ENCODE measurements around the gene CCNK. TPM values are rescaled to one million over a fixed set of nuclear protein-coding genes. Genes with fewer than 3 reads are reported as not detected.

The CCNK gene
- total and polyA plus RNA-seq, 12 donors, result 10.9 to 41.0 (median 30.3) TPM

- Histone ChIP-seq H3K27ac (peak overlapping the region in 9 of 10 donors; percentile 89 to 97 (median 90)), H3K4me3 (peak overlapping the region; percentile 68 to 94 (median 84)), H3K9me3 (no peaks in the 10 kb centered on the region), H3K4me1 (peaks cover 0 to 77% (median 54%) of the 10 kb centered on the region in 9 donors), H3K36me3 (no peaks in the 10 kb centered on the region), H3K27me3 (no peaks in the 10 kb centered on the region)
- no peak for DNase-seq
- intact Hi-C loops (cut with DNase I), result no loop called here
- peak in 1 of 9 donors; percentile 34 for TF ChIP-seq CTCF (IDR thresholded peaks at IDR 0.05)
- ATAC-seq, result no peak
- 10 to 11% methylated on average over 18 of the region's 18 CpGs for WGBS, 2 donors
Measured at GRCh38 chr14:99479160-99479905, 1.9 kb upstream of the CCNK start.

- 1% methylated on average over 112 to 122 of the region's 122 CpGs for WGBS, 2 donors
- Histone ChIP-seq H3K27me3 (no peaks in the 10 kb centered on the region), H3K4me1 (peaks cover 0 to 75% (median 47%) of the 10 kb centered on the region in 9 donors), H3K27ac (peak within 1 kb of the TSS; percentile 75 to 97 (median 91)), H3K4me3 (peak within 1 kb of the TSS; percentile 72 to 94 (median 90)), H3K9me3 (no peaks in the 10 kb centered on the region), H3K36me3 (no peaks in the 10 kb centered on the region)
- ATAC-seq, result peak in 2 of 8 donors; percentile 10 to 14
- TF ChIP-seq CTCF (IDR thresholded peaks at IDR 0.05), result peak in 2 of 9 donors; percentile 35 to 47
- DNase-seq, result peak; percentile 60 to 66
- intact Hi-C loops (cut with DNase I), result no loop called here
Measured at GRCh38 chr14:99479906-99480869, 1.0 kb upstream of the CCNK start, which contains the start of gene SETD3. Gene SETD3, minus strand, starts transcription at chr14:99480859. Its CDS starts 15,054 bp downstream, at chr14:99465805.

GRCh38 chr14:99481745-99482099, 513 bp downstream of the CCNK start:
- TF ChIP-seq CTCF (IDR thresholded peaks at IDR 0.05), result no peak
- Histone ChIP-seq H3K36me3 (no peaks in the 10 kb centered on the region), H3K27me3 (no peaks in the 10 kb centered on the region), H3K4me1 (peaks cover 0 to 76% (median 47%) of the 10 kb centered on the region in 9 donors), H3K27ac (peak overlapping the region; percentile 27 to 95 (median 88)), H3K9me3 (no peaks in the 10 kb centered on the region), H3K4me3 (peak overlapping the region; percentile 66 to 94 (median 90))
- ATAC-seq, result no peak
- intact Hi-C loops (cut with DNase I), result no loop called here
- 0% methylated on average over 17 of the region's 17 CpGs for WGBS, 2 donors
- DNase-seq, result no peak

- H3K4me1 ChIP-seq, result peaks cover 0 to 76% (median 47%) of the 10 kb centered on the region in 9 donors
- H3K4me3 ChIP-seq, result no peak overlapping the region
- H3K9me3 ChIP-seq, result no peaks in the 10 kb centered on the region
- no peak overlapping the region for H3K27ac ChIP-seq
- DNase-seq (no peak), ATAC-seq (no peak)
- no peaks in the 10 kb centered on the region for H3K36me3 ChIP-seq
- intact Hi-C loops (cut with DNase I), result no loop called here
- no peaks in the 10 kb centered on the region for H3K27me3 ChIP-seq
- no peak for TF ChIP-seq CTCF (IDR thresholded peaks at IDR 0.05)
- WGBS, 2 donors, result 54 to 55% methylated on average over 2 of the region's 2 CpGs
Measured at GRCh38 chr14:99484106-99484505, 2.9 kb downstream of the CCNK start.
